Effector memory CD4-positive, alpha-beta T cell (primary cell): ENCODE results near the gene PTAFR.

Source experiments
- DNase-seq, 3 donors: peaks; one replicate each; pipeline ENCODE4 v3.0.0-alpha.2; 2020
- H3K27ac ChIP-seq: 2 replicates; pipeline ENCODE4 v1.7.0; 2013; ENCODE audit warnings: mild to moderate bottlenecking, low read length, moderate library complexity; ENCODE audit not compliant: insufficient read depth, poor library complexity, severe bottlenecking
- H3K27me3 ChIP-seq: replicated peaks from 2 replicates; pipeline ENCODE4 v1.7.0; 2013; ENCODE audit warnings: mild to moderate bottlenecking, low read length; ENCODE audit not compliant: insufficient read depth, control insufficient read depth, poor library complexity, severe bottlenecking
- H3K36me3 ChIP-seq: 2 replicates; pipeline ENCODE4 v1.7.0; 2013; ENCODE audit warnings: mild to moderate bottlenecking, low read length, moderate library complexity; ENCODE audit not compliant: control insufficient read depth, insufficient read depth
- H3K4me1 ChIP-seq: 2 replicates; pipeline ENCODE4 v1.7.0; 2013; ENCODE audit warnings: low read length, mild to moderate bottlenecking; ENCODE audit not compliant: control insufficient read depth, insufficient read depth, poor library complexity, severe bottlenecking
- H3K4me3 ChIP-seq: 2 replicates; pipeline ENCODE4 v1.7.0; 2013; ENCODE audit warnings: low read length, low read depth, mild to moderate bottlenecking; ENCODE audit not compliant: insufficient read depth, poor library complexity, severe bottlenecking
- H3K9me3 ChIP-seq: 2 replicates; pipeline ENCODE4 v1.7.0; 2013; ENCODE audit warnings: mild to moderate bottlenecking, low read length, moderate library complexity; ENCODE audit not compliant: control insufficient read depth

The PTAFR gene

GRCh38 chr1:28104866-28105467 lies 71.5 kb downstream of the PTAFR start:
- H3K36me3 ChIP-seq = no peaks in the 10 kb centered on the region
- no peaks in the 10 kb centered on the region for H3K27me3 ChIP-seq
- H3K27ac ChIP-seq = no peak overlapping the region
- H3K9me3 ChIP-seq = no peaks in the 10 kb centered on the region
- no peaks in the 10 kb centered on the region for H3K4me1 ChIP-seq
- no peak overlapping the region for H3K4me3 ChIP-seq
- DNase-seq = no peak

- Histone ChIP-seq H3K4me1 (no peaks in the 10 kb centered on the region), H3K36me3 (no peaks in the 10 kb centered on the region), H3K27ac (no peak overlapping the region), H3K9me3 (no peaks in the 10 kb centered on the region), H3K27me3 (no peaks in the 10 kb centered on the region), H3K4me3 (no peak overlapping the region)
- DNase-seq = no peak
Measured at GRCh38 chr1:28102189-28102588, 74.3 kb downstream of the PTAFR start.

GRCh38 chr1:28099050-28099769 lies 77.3 kb downstream of the PTAFR start:
- Histone ChIP-seq H3K27ac (no peak overlapping the region), H3K9me3 (no peaks in the 10 kb centered on the region), H3K27me3 (no peaks in the 10 kb centered on the region), H3K4me3 (no peak overlapping the region), H3K36me3 (no peaks in the 10 kb centered on the region), H3K4me1 (no peaks in the 10 kb centered on the region)
- no peak for DNase-seq
